Umbilical cord (tissue), 2 donors: ENCODE data around the gene DLGAP3. TPM values are rescaled to one million over a fixed set of nuclear protein-coding genes. Genes with fewer than 3 reads are reported as not detected.

ENCODE experiments used
- DNase-seq: peaks from one replicate; pipeline ENCODE4 v3.0.0-alpha.2; 2015; ENCODE audit warnings: low spot score
- total RNA-seq: library from RNA; depleted of rRNA; stranded (reverse); fragments of >200 nt; gene quantifications from one replicate; pipeline ENCODE4 v1.2.3, GENCODE V29; 2014; ENCODE audit warnings: low replicate concordance; ENCODE audit not compliant: insufficient read depth

The DLGAP3 gene
- total RNA-seq, 1 donor from 2014 or later: 0.24 TPM

GRCh38 chr1:34928699-34929496 lies 552 bp downstream of the DLGAP3 start:
- no peak for DNase-seq

GRCh38 chr1:34928066-34928696 lies 1.3 kb downstream of the DLGAP3 start:
- no peak for DNase-seq

DNA sequence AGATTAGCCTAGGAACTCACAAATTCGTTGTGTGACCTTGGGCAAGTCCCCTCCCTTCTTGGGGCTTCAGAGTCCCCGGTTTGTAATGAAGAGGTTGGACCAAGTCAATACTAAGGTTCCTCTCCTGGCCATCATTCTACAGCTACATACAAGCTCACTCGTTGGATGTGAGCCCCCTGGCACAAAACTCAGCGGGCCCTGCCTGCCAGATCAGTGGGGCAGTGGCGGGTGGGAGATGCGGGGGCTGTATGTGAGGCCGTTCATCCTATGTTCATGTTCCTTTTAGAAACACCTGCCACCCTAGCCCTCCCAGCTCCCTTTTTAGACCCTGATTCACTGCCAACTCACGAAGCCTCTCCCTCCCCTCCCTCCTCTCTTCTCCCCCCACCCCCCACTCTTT lies 2.1 kb downstream of the DLGAP3 start:
- DNase-seq: no peak

DNA sequence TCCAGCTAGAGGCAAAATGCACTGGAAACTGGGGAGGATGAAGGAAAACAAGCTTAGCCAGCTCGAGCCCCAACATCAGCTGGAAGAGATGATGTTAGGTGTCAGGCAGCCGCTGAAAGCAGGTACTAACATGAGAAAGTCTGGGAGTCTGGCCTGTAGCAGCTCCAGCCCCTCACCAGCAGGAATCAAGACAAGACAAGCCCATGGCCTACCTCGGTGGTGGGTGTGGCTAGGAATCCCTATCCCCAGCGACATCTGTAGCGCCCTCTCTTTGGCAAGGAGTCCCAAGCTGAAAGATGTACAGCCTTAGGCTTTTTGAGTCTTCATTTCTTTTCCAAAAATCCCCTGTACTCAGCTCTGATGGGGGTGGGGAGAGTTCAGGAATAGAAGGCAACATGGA lies 2.6 kb downstream of the DLGAP3 start:
- no peak for DNase-seq

- no peak for DNase-seq
Measured at GRCh38 chr1:34926156-34926555, 3.3 kb downstream of the DLGAP3 start.

DNA sequence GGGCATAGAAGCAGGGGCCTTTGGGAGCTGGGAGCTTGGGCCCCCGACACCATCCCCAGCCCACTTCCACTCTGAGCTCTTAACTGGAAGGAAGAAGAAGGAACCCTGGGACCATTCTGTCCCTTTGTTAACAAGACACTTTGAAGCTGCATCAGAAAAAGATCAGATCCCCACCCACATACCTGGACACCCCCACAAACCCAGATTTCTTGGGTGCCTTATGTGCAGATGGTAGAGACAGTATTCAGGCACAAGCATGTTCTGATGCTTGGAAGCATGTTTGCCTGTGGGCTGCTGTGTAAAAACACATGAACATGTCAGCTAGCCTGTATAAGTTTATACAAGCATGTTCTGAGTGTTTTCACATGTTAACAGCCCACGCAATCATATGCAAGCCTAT lies 3.7 kb downstream of the DLGAP3 start:
- DNase-seq: no peak

- peak; percentile 64 for DNase-seq
Measured at GRCh38 chr1:34924759-34925555, 4.5 kb downstream of the DLGAP3 start.

- DNase-seq: no peak
Measured at GRCh38 chr1:34923490-34923889, 6.0 kb downstream of the DLGAP3 start.

DNA sequence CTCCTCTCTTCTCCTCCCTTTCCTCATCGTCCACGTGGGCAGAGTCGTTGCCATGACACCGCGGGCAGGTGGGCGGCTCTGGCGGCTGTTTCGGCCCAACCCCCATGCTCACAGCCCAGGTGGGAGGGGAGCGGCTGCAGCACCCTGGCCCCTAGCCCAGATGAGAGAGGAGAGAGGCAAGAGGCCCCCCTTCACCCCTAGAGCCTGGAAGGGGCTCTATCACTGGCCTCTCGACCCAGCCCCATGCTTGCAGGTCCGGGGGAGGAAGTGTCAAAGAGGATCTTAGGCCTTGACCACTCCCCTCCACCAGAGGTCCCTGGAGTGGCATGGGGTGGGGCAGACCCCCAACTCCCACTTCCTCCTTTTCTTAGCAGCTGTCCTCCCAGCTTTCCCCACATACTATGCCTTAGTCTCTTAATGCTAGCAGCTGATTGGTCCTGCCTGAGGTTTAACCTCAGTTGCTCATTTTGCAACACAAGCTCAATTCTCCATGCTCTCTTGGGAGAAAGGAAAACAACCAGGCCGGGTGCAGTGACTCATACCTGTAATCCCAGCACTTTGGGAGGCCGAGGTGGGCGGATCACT lies 10.4 kb downstream of the DLGAP3 start:
- no peak for DNase-seq

DNA sequence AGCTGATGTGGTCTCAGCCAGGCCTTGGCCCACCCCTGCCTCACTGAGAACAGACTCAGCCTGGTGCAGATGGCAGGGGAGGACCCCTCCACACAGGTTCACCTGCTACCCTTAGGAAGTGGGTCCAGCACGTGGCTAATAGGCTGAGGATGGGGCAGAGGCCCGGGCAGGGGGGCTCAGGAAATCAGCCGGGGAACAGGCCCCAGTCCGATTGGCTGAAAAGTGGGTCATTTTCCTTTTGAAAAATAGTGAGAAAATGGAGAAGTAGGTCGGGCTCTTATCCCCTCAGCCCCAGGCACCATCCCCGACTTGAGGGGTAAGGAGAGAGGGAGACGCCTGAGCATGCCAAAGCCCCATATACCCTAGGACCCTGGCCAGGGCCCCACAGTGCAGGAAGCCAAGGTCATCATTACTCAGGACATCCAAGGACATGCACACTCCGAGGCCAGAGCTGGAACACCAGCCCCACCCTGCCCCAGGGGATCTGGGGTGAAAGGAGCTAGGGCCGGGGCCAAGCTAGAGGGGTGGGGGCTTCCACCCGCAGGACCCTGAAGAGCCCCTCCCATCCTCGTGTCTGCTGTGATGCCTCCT lies 11.0 kb downstream of the DLGAP3 start:
- DNase-seq: no peak

GRCh38 chr1:34917017-34917416 lies 12.4 kb downstream of the DLGAP3 start:
- DNase-seq: no peak

DNA sequence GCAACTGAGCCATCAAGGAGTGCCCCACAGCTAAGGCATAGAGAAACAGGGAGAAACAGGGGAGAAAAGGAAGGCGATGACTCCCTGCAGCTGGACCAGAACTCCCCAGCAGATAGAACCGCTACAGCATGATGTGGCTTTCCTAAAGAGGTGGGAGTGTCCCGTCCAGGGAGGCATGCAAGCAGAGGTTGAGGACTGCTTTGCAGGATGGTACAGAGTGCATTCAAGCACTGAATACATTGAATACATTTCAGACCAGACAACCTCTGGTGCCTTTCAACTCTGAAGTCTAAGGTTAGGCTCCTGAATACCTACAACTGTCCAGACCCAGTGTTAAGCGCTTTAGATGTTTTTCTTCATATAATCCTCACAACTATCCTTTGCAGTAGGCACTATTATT lies 13.3 kb downstream of the DLGAP3 start:
- DNase-seq: no peak

DNA sequence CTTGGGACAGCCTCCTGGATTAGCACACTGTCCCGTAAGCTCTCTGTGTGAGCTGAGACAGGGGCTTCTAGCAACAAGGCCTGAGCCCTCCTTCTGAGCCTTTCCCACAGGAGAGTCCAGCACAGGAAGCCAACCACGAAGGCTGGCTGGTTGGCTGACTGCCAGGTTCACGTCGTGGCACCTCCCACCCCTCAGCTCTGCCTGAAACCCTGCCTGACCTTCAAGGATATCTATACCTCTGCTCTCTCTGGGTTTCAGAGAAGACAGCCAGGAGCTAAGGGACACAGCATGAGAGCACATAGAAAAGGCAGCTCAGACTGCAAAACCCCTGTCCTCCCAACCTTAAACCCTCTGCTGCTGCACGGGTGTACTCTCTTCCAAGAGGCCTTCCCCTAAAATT lies 13.9 kb downstream of the DLGAP3 start:
- no peak for DNase-seq

DNA sequence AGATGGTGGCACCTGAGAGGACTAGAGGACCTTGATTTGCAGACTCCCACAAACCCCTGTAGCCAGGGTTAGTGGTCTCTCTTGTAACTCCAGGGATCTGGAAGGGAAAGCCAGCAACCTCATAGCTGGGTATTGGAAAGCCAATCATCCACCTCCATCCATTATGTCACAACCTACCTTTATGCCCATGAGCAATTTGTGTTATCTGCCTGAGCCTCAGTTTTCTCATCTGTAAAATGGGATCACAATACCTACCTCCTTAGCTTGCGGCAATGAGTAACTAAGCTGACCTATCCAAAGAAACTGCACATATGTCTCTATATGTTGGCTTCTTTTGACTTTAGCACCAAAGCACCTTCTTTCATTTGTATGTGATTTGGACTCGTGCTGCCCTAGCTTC lies 14.5 kb downstream of the DLGAP3 start:
- no peak for DNase-seq

GRCh38 chr1:34911465-34911864 lies 18.0 kb downstream of the DLGAP3 start:
- DNase-seq: no peak

- DNase-seq: no peak
Measured at GRCh38 chr1:34910425-34910824, 19.0 kb downstream of the DLGAP3 start.

GRCh38 chr1:34908369-34908768 lies 21.1 kb downstream of the DLGAP3 start:
- DNase-seq: no peak

GRCh38 chr1:34907487-34908090 lies 21.9 kb downstream of the DLGAP3 start:
- no peak for DNase-seq

DNA sequence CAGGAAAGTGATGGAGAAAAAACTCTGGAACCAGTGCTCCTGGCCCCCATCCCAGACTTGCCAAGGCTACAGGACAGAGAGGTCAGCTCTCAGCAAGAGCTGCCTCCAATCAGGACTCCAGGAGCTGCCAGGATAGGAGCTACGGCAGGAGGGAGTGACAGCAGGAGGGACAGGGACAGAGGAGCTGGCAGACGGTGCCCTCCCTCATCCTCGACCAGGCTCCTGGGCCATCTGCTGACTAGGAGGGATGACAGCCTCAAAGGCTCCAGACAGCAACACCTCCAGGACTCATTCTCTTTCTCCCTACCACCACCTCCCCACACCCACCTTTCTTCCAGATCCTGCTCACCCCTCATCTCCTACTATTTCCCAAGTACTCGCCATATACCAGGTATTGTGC lies 22.7 kb downstream of the DLGAP3 start:
- DNase-seq: no peak

DNA sequence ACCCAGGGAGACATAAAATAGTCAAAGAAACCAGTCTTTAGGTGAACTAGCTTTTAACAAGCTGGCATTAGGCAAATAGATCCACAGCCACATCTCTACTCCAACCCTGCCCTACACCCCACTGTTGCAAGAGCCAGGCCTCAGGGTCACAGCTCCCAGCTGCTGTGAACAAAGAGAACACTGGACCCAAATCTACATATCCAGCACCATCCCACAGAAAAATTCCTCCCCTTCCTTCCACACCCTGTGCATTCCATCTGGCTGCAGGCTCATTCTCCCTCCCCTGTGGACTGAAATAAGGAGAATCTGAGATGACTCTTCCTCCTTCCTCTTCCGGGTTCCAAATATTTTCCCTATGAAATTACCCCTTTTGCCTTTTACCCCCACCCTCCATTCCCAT lies 23.2 kb downstream of the DLGAP3 start:
- DNase-seq: no peak

DNA sequence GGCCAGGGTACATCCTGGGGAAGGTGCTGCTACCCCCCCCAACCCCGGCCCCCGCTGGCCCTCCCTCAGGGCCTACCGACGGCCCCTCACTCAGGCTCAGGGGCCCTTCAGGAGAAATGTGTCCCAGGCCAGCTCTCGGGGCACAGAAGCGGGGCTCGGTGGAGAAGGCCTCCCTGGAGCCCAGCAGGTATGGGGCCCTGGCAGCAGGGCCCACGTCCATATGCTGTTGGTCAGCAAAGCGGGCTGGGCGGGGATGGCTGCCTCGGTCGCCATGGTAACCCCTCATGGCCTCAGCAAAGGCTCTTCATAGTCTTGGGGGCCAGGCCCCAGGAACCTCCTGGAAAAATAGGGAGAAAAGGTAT lies 24.4 kb downstream of the DLGAP3 start:
- DNase-seq: no peak
